ENCODE results near the gene MERTK.

MERTK gene

GRCh38 chr2:111995148-111995547, 96.7 kb downstream of the MERTK start:
- no peaks in the 10 kb centered on the region for H3K36me3 Mint-ChIP-seq
- H3K9me3 Mint-ChIP-seq (ENCODE audit: low read depth), result no peaks in the 10 kb centered on the region
- H3K27ac Mint-ChIP-seq, result no peak overlapping the region
- H3K4me1 Mint-ChIP-seq (ENCODE audit: low read depth), result no peaks in the 10 kb centered on the region
- H3K27me3 Mint-ChIP-seq, result no peaks in the 10 kb centered on the region
- H3K4me3 Mint-ChIP-seq, result no peak overlapping the region

GRCh38 chr2:111999809-112000208, 101.4 kb downstream of the MERTK start:
- Mint-ChIP-seq H3K27ac (no peak overlapping the region), H3K27me3 (no peaks in the 10 kb centered on the region), H3K4me1 (ENCODE audit: low read depth) (peaks cover 8% of the 10 kb centered on the region), H3K36me3 (no peaks in the 10 kb centered on the region), H3K4me3 (no peak overlapping the region), H3K9me3 (ENCODE audit: low read depth) (no peaks in the 10 kb centered on the region)

GRCh38 chr2:112000399-112001135, 102.2 kb downstream of the MERTK start:
- H3K27me3 Mint-ChIP-seq, result no peaks in the 10 kb centered on the region
- peaks cover 8% of the 10 kb centered on the region for H3K4me1 Mint-ChIP-seq (ENCODE audit: low read depth)
- H3K27ac Mint-ChIP-seq, result no peak overlapping the region
- no peak overlapping the region for H3K4me3 Mint-ChIP-seq
- H3K36me3 Mint-ChIP-seq, result no peaks in the 10 kb centered on the region
- H3K9me3 Mint-ChIP-seq (ENCODE audit: low read depth), result no peaks in the 10 kb centered on the region

GRCh38 chr2:112001136-112001715, 102.8 kb downstream of the MERTK start:
- peaks cover 8% of the 10 kb centered on the region for H3K4me1 Mint-ChIP-seq (ENCODE audit: low read depth)
- no peaks in the 10 kb centered on the region for H3K36me3 Mint-ChIP-seq
- no peak overlapping the region for H3K4me3 Mint-ChIP-seq
- H3K27ac Mint-ChIP-seq, result no peak overlapping the region
- H3K9me3 Mint-ChIP-seq (ENCODE audit: low read depth), result no peaks in the 10 kb centered on the region
- no peaks in the 10 kb centered on the region for H3K27me3 Mint-ChIP-seq

- Mint-ChIP-seq H3K27ac (no peak overlapping the region), H3K36me3 (no peaks in the 10 kb centered on the region), H3K4me3 (no peak overlapping the region), H3K9me3 (ENCODE audit: low read depth) (no peaks in the 10 kb centered on the region), H3K27me3 (no peaks in the 10 kb centered on the region), H3K4me1 (ENCODE audit: low read depth) (peaks cover 8% of the 10 kb centered on the region)
Measured at GRCh38 chr2:112001942-112002341, 103.5 kb downstream of the MERTK start.

GRCh38 chr2:112003576-112004252, 105.3 kb downstream of the MERTK start:
- H3K4me1 Mint-ChIP-seq (ENCODE audit: low read depth), result peaks cover 8% of the 10 kb centered on the region

GRCh38 chr2:112004253-112004645, 105.8 kb downstream of the MERTK start:
- no peak overlapping the region for H3K4me3 Mint-ChIP-seq
- H3K27ac Mint-ChIP-seq, result no peak overlapping the region
- H3K27me3 Mint-ChIP-seq, result no peaks in the 10 kb centered on the region

More at GRCh38 chr2:112003576-112004252, 105.3 kb downstream of the MERTK start:
- H3K27me3 Mint-ChIP-seq, result no peaks in the 10 kb centered on the region
- H3K9me3 Mint-ChIP-seq (ENCODE audit: low read depth), result no peaks in the 10 kb centered on the region
- no peak overlapping the region for H3K27ac Mint-ChIP-seq
- H3K4me3 Mint-ChIP-seq, result no peak overlapping the region
- H3K36me3 Mint-ChIP-seq, result no peaks in the 10 kb centered on the region

GRCh38 chr2:112005406-112006075, 107.1 kb downstream of the MERTK start:
- Mint-ChIP-seq H3K4me3 (no peak overlapping the region), H3K4me1 (ENCODE audit: low read depth) (peaks cover 8% of the 10 kb centered on the region), H3K27ac (no peak overlapping the region), H3K36me3 (no peaks in the 10 kb centered on the region), H3K27me3 (no peaks in the 10 kb centered on the region), H3K9me3 (ENCODE audit: low read depth) (no peaks in the 10 kb centered on the region)

More at GRCh38 chr2:112004253-112004645, 105.8 kb downstream of the MERTK start:
- Mint-ChIP-seq H3K36me3 (no peaks in the 10 kb centered on the region), H3K9me3 (ENCODE audit: low read depth) (no peaks in the 10 kb centered on the region), H3K4me1 (ENCODE audit: low read depth) (peaks cover 8% of the 10 kb centered on the region)

GRCh38 chr2:112006076-112006410, 107.6 kb downstream of the MERTK start:
- H3K4me1 Mint-ChIP-seq (ENCODE audit: low read depth), result peaks cover 5% of the 10 kb centered on the region
- H3K36me3 Mint-ChIP-seq, result no peaks in the 10 kb centered on the region
- H3K27ac Mint-ChIP-seq, result no peak overlapping the region
- H3K9me3 Mint-ChIP-seq (ENCODE audit: low read depth), result no peaks in the 10 kb centered on the region
- no peak overlapping the region for H3K4me3 Mint-ChIP-seq
- H3K27me3 Mint-ChIP-seq, result no peaks in the 10 kb centered on the region

- H3K4me1 Mint-ChIP-seq (ENCODE audit: low read depth), result no peaks in the 10 kb centered on the region
- H3K4me3 Mint-ChIP-seq, result no peak overlapping the region
- no peaks in the 10 kb centered on the region for H3K27me3 Mint-ChIP-seq
- no peak overlapping the region for H3K27ac Mint-ChIP-seq
- H3K36me3 Mint-ChIP-seq, result no peaks in the 10 kb centered on the region
- H3K9me3 Mint-ChIP-seq (ENCODE audit: low read depth), result no peaks in the 10 kb centered on the region
Measured at GRCh38 chr2:112007493-112007892, 109.1 kb downstream of the MERTK start.

- H3K27ac Mint-ChIP-seq, result no peak overlapping the region
- no peaks in the 10 kb centered on the region for H3K9me3 Mint-ChIP-seq (ENCODE audit: low read depth)
- no peaks in the 10 kb centered on the region for H3K27me3 Mint-ChIP-seq
- H3K4me3 Mint-ChIP-seq, result no peak overlapping the region
- no peaks in the 10 kb centered on the region for H3K4me1 Mint-ChIP-seq (ENCODE audit: low read depth)
- H3K36me3 Mint-ChIP-seq, result no peaks in the 10 kb centered on the region
Measured at GRCh38 chr2:112008910-112009485, 110.6 kb downstream of the MERTK start.

GRCh38 chr2:112010751-112011150, 112.3 kb downstream of the MERTK start:
- no peaks in the 10 kb centered on the region for H3K9me3 Mint-ChIP-seq (ENCODE audit: low read depth)
- H3K36me3 Mint-ChIP-seq, result peaks cover 2% of the 10 kb centered on the region
- no peaks in the 10 kb centered on the region for H3K4me1 Mint-ChIP-seq (ENCODE audit: low read depth)
- H3K27ac Mint-ChIP-seq, result no peak overlapping the region
- peaks cover 2% of the 10 kb centered on the region for H3K27me3 Mint-ChIP-seq
- H3K4me3 Mint-ChIP-seq, result no peak overlapping the region

- Mint-ChIP-seq H3K4me1 (ENCODE audit: low read depth) (no peaks in the 10 kb centered on the region), H3K9me3 (ENCODE audit: low read depth) (no peaks in the 10 kb centered on the region), H3K27me3 (peaks cover 3% of the 10 kb centered on the region), H3K36me3 (peaks cover 2% of the 10 kb centered on the region), H3K27ac (no peak overlapping the region), H3K4me3 (no peak overlapping the region)
Measured at GRCh38 chr2:112012556-112012955, 114.1 kb downstream of the MERTK start.

GRCh38 chr2:112018846-112019245, 120.4 kb downstream of the MERTK start:
- Mint-ChIP-seq H3K27ac (no peak overlapping the region), H3K36me3 (peaks cover 2% of the 10 kb centered on the region), H3K4me3 (no peak overlapping the region), H3K4me1 (ENCODE audit: low read depth) (no peaks in the 10 kb centered on the region), H3K9me3 (ENCODE audit: low read depth) (no peaks in the 10 kb centered on the region), H3K27me3 (peaks cover 5% of the 10 kb centered on the region)

GRCh38 chr2:112019569-112019982, 121.2 kb downstream of the MERTK start:
- H3K36me3 Mint-ChIP-seq, result peaks cover 2% of the 10 kb centered on the region
- H3K4me1 Mint-ChIP-seq (ENCODE audit: low read depth), result no peaks in the 10 kb centered on the region
- no peak overlapping the region for H3K27ac Mint-ChIP-seq
- peaks cover 5% of the 10 kb centered on the region for H3K27me3 Mint-ChIP-seq
- no peaks in the 10 kb centered on the region for H3K9me3 Mint-ChIP-seq (ENCODE audit: low read depth)
- H3K4me3 Mint-ChIP-seq, result no peak overlapping the region

Data from activated naive CD8-positive, alpha-beta T cell (primary cell).